GM21528 (cell line): ENCODE results near the gene SRRD.

ENCODE experiments used
- ATAC-seq: cut with Tn5 transposase; IDR thresholded peaks from one replicate; pipeline ENCODE4 v1.9.1; 2021; ENCODE audit warnings: mild to moderate bottlenecking, moderate library complexity; ENCODE audit not compliant: unreplicated experiment, low FRiP score

Gene SRRD

GRCh38 chr22:26542831-26543230 lies 59.2 kb downstream of the SRRD start:
- no peak for ATAC-seq
